Nephron (organoid): Measurements from ENCODE around the gene LHFPL2.
A peak's percentile ranks its signal among the peaks of the same experiment; 100 is the strongest.

Experiments used
- H3K27ac Mint-ChIP-seq, 3 experiments: 2 replicates each; pipeline ENCODE4 v1.8.0; 2020; ENCODE audit warnings: mixed read lengths in 3 of 3, mild to moderate bottlenecking in 2 of 3, moderate library complexity in 1 of 3
- H3K27me3 Mint-ChIP-seq: 2 replicates; pipeline ENCODE4 v1.8.0; 2021; ENCODE audit warnings: low read depth, mild to moderate bottlenecking, moderate library complexity, mixed read lengths
- H3K36me3 Mint-ChIP-seq: 2 replicates; pipeline ENCODE4 v1.8.0; 2020; ENCODE audit warnings: low read depth, mixed read lengths
- H3K4me1 Mint-ChIP-seq: 2 replicates; pipeline ENCODE4 v1.8.0; 2020; ENCODE audit warnings: mixed read lengths
- H3K4me3 Mint-ChIP-seq, 3 experiments: 2 replicates each; pipeline ENCODE4 v1.8.0; 2020; ENCODE audit warnings: mild to moderate bottlenecking in 3 of 3, mixed read lengths in 3 of 3, moderate library complexity in 2 of 3
- H3K9me3 Mint-ChIP-seq: 2 replicates; pipeline ENCODE4 v1.8.0; 2020; ENCODE audit warnings: mixed read lengths
- TF ChIP-seq, protein P1 (sequence below), 3 experiments: fragments of 200-600 bp; sonication (generic); IDR thresholded peaks; one replicate each; pipeline ENCODE4 v1.5.0; 2021; ENCODE audit warnings: antibody characterized with exemption in 3 of 3; ENCODE audit not compliant: unreplicated experiment in 3 of 3

LHFPL2 gene

DNA sequence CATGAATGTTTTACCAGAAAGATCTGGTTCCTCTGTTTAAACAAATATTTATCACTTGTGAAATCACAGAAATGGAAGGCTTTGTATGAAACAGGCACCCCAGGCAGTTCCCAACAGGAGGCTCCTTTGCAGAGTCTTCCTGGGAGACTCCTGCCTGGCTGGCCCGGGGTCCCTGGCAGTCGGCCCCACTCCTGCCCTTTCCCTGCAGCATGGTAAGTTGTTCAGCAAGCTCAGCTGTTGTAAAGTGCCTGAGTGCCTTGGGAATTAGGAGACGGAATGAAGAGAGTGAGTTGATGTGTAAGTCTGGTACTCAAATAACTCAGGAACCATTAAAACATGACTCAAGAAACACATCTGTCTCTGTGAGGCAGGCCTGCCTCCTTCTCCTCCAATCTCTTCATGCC is 17.5 kb upstream of the LHFPL2 start:
- Mint-ChIP-seq H3K27me3 (peaks cover 4% of the 10 kb centered on the region), H3K9me3 (no peaks in the 10 kb centered on the region), H3K4me3 (no peak overlapping the region), H3K4me1 (peaks cover 4% of the 10 kb centered on the region), H3K27ac (peak overlapping the region in 1 of 3 experiments; percentile 44), H3K36me3 (no peaks in the 10 kb centered on the region)
- TF ChIP-seq, protein P1, sequence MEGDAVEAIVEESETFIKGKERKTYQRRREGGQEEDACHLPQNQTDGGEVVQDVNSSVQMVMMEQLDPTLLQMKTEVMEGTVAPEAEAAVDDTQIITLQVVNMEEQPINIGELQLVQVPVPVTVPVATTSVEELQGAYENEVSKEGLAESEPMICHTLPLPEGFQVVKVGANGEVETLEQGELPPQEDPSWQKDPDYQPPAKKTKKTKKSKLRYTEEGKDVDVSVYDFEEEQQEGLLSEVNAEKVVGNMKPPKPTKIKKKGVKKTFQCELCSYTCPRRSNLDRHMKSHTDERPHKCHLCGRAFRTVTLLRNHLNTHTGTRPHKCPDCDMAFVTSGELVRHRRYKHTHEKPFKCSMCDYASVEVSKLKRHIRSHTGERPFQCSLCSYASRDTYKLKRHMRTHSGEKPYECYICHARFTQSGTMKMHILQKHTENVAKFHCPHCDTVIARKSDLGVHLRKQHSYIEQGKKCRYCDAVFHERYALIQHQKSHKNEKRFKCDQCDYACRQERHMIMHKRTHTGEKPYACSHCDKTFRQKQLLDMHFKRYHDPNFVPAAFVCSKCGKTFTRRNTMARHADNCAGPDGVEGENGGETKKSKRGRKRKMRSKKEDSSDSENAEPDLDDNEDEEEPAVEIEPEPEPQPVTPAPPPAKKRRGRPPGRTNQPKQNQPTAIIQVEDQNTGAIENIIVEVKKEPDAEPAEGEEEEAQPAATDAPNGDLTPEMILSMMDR (IDR thresholded peaks at IDR 0.05; ENCODE audit: unreplicated experiment in 3 of 3): no peak

DNA sequence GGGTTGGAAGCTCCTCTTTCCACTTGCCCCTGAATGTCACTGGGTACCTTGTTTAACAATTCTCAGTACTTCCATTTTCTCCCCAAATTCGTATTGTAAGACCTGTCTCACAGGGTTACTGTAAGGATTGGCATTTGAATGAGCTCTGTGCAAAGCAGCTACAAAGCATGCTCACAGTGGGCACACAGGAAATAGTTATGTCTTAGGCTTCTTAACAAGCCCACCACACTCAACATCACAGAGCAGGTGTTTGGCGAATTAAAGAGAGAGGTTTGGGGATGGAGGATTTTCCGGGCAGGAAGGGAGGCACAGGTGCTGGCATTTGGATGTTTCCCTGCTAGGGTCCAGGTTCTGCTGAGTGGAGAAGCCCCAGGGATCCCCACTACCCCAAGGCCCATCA is 17.0 kb upstream of the LHFPL2 start:
- Mint-ChIP-seq H3K36me3 (no peaks in the 10 kb centered on the region), H3K27me3 (peaks cover 4% of the 10 kb centered on the region), H3K4me1 (peaks cover 4% of the 10 kb centered on the region), H3K27ac (peak overlapping the region in 1 of 3 experiments; percentile 44), H3K9me3 (no peaks in the 10 kb centered on the region), H3K4me3 (no peak overlapping the region)
- TF ChIP-seq, protein P1 (IDR thresholded peaks at IDR 0.05; ENCODE audit: unreplicated experiment in 3 of 3): no peak

DNA sequence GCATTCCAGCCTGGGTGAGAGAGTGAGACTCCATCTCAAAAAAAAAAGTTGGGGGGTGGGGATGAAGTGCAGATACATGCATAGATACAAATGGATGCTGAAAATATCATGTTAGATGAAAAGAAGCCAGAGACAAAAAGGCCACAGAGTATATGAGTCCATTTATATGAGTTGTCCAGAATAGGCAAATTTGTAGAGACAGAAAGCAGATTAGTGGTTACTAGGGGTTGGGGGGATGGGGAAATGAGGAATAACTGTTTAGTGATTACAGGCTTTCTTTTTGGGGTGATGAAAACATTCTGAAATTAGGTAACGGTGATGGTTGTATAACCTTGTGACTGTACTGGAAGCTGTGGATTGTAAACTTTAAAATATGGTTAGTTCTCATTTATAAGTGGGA is 13.8 kb upstream of the LHFPL2 start:
- no peak overlapping the region for H3K27ac Mint-ChIP-seq
- no peak overlapping the region for H3K4me3 Mint-ChIP-seq
- peaks cover 26% of the 10 kb centered on the region for H3K4me1 Mint-ChIP-seq
- H3K27me3 Mint-ChIP-seq: peaks cover 10% of the 10 kb centered on the region
- TF ChIP-seq, protein P1 (IDR thresholded peaks at IDR 0.05; ENCODE audit: unreplicated experiment in 3 of 3): no peak
- H3K9me3 Mint-ChIP-seq: no peaks in the 10 kb centered on the region
- no peaks in the 10 kb centered on the region for H3K36me3 Mint-ChIP-seq

DNA sequence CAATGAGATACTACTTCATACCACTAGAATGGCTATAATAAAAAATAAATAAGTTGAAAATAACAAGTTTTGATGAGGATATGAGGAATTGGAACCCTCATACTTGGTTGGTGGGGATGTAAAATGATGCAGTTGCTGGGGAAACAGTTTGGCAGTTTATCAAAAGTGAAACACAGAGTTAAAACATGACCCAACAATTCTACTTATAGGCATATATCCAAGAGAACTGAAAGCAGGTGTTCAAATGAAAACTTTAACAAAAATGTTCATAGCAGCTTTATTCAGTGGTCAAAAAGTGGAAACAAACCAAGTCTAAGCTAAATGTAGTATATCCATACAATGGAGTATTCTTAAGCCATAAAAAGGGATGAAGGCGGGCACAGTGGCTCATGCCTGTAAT is 13.1 kb upstream of the LHFPL2 start:
- TF ChIP-seq, protein P1 (IDR thresholded peaks at IDR 0.05; ENCODE audit: unreplicated experiment in 3 of 3): no peak
- Mint-ChIP-seq H3K4me3 (no peak overlapping the region), H3K27me3 (peaks cover 9% of the 10 kb centered on the region), H3K4me1 (peaks cover 26% of the 10 kb centered on the region), H3K36me3 (no peaks in the 10 kb centered on the region), H3K9me3 (no peaks in the 10 kb centered on the region), H3K27ac (no peak overlapping the region)

DNA sequence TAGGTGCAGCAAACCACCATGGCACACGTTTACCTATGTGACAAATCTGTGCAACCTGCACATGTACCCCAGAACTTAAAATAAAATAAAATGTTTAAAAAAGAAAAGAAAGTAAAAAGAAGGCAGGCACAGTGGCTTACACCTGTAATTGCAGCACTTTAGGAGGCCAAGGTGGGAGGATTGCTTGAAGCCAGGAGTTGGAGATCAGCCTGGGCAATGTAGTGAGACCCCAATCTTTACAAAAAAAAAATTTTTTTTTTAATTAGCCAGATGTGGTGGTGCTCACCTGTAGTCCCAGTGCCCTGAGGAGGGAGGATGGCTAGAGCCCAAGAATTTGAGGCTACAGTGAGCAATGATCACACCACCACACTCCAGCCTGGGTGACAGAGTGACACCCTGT is 12.5 kb upstream of the LHFPL2 start:
- Mint-ChIP-seq H3K4me1 (peaks cover 26% of the 10 kb centered on the region), H3K27ac (no peak overlapping the region), H3K9me3 (no peaks in the 10 kb centered on the region), H3K4me3 (no peak overlapping the region), H3K27me3 (peaks cover 6% of the 10 kb centered on the region), H3K36me3 (no peaks in the 10 kb centered on the region)
- TF ChIP-seq, protein P1 (IDR thresholded peaks at IDR 0.05; ENCODE audit: unreplicated experiment in 3 of 3): no peak

DNA sequence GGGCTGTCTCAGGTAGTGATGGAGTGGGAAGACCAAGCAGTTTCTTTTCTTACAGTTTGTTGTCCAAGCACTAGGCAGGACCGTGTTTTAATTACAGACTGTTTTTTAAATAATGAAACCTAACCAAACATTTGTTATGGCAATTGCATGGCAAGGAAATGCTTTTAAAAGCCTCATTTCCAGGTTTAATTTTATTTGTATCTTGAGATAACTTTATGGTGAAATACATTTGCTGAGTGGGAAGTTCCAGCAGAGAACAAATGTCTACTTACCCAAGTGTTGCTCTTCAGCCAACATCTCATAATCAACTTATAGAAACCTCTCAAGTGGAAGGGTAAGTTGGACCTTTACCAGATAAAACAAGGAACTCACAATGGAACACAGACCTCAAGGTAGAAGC is 11.8 kb upstream of the LHFPL2 start:
- Mint-ChIP-seq H3K4me1 (peaks cover 26% of the 10 kb centered on the region), H3K27me3 (peaks cover 6% of the 10 kb centered on the region), H3K36me3 (no peaks in the 10 kb centered on the region), H3K9me3 (no peaks in the 10 kb centered on the region), H3K4me3 (no peak overlapping the region), H3K27ac (peak overlapping the region; percentile 89 to 91 (median 89))
- TF ChIP-seq, protein P1 (IDR thresholded peaks at IDR 0.05; ENCODE audit: unreplicated experiment in 3 of 3): no peak
